Stimulated activated CD8-positive, alpha-beta memory T cell treated with anti-CD3 and anti-CD28 coated beads, Interleukin-4, amount 100 ng/mL, for 1 hour (primary cell): Measurements from ENCODE around the gene NEK4.

Experiments
- DNase-seq, 2 donors: peaks; one replicate each; pipeline ENCODE4 v3.0.0-alpha.2; 2020; ENCODE audit warnings: low read depth in 2 of 2, low spot score in 1 of 2

The NEK4 gene

DNA sequence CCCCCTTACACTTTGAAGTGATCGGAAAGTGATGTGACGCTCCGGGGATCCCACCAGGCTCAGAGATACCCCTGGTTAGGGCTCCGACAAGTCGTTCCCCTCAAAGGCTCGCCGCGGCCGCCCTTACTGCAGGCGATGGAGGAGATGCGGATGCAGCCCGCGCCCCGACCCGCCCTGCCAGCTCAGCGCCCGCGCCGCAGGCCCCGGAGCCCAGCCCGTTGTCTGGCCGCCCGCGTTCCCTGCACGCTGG, 65.4 kb downstream of the NEK4 start:
- no peak for DNase-seq

DNA sequence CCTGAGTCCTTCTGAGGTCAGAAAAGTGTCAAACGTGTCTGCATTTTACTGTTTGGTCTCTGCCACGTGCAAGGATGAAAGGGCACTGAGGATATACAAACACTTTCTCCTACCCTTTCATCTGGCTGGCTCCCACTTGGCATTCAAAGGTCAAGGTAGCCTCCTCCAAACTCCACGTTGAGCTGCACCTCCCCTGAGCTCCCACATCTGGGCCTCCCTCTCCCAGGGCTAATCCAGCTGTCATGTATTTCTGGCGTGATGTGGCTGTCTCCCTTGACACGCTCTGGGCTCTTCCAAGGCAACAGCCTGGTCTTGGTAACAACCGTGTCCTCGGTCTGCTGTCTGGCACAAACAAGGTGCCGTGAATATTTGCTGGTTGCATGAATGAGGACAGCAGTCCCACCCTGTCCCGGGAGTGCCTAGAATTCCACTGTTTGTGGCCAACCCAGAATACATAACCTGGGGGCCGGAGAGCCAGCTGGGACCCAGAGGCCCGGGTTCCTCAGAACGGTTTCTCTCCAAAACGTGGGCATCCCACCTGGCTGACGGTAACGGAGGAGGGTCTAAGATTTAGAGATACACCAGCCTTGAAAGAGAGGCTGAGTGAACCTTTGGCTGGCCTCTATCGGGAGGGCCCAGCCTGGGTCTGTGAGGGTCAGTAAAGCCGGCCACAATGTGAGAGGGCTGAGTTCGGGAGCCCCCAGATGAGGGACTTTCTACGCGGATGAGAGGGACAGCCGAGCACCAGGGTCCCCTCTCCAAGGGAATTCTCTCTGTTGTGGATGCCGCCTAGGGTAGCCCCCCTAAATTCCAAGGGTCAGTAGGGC, 65.9 kb downstream of the NEK4 start:
- DNase-seq: no peak

DNA sequence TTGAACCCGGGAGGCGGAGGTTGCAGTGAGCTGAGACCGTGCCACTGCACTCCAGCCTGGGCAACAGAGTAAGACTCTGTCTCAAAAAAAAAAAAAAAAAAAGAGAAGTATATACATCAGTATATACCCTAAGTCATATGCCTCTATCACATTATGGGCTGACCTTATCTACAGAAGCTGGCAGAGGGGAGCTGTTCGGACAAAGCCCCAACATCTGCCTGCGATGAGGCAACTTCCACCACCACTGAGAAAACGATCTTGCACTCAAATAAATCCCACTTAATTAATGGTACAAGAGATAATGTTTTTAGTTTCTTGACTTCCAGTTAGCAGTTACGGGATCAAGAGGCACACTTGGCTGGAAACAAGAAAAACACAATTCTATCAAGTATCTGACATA, 67.4 kb downstream of the NEK4 start:
- DNase-seq: no peak

DNA sequence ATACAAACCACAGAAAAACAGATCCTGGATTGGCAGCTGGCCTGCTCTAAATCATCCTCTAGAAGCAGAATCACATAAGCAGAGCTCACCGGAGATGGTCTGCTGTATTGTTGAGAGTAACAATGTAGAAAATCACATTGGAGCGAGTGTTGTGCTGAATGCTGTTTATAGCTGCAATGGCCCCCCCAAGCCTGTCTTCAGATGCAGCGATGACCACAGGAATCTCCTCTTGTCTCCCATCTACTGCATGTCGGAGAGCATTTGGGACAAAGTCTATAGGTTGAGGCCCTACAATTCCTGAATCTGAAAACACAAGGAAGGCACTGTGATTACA, 73.1 kb downstream of the NEK4 start:
- DNase-seq: no peak

DNA sequence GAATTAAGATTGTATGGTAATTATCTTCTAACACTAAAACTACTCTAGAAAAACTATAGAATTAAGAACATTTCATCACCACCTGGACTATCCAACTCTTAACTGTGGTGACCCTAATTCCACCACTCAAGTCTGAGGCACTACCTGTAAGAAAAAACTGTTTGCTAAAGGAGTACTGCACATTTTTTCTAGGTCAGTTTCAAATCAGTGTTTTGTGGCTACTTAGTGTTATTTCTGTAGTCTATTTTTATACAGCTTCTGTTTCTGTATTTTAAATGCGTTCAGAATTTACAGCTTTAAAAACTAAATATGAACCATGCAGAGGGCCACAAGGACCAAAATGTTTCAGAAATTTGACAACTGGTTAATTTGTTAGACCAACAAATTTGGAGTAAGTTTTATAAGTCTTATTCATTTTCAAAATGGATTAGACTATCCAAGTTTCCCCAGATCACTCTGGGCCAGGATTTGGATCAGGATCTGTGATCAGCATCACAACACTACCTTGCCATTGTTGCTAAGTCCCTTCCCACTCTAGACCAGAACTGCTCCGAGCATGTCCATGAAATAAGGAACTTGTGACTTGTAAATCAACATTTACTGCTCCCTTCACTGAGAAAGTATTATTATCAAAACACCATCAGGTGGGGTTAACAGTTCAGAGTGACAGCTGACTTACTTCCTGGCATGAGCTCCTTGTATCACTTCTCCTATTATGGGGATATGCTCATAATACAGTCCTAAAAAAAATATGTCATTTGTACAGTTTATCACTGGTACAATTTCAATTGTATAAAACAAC, 73.7 kb downstream of the NEK4 start:
- no peak for DNase-seq

DNA sequence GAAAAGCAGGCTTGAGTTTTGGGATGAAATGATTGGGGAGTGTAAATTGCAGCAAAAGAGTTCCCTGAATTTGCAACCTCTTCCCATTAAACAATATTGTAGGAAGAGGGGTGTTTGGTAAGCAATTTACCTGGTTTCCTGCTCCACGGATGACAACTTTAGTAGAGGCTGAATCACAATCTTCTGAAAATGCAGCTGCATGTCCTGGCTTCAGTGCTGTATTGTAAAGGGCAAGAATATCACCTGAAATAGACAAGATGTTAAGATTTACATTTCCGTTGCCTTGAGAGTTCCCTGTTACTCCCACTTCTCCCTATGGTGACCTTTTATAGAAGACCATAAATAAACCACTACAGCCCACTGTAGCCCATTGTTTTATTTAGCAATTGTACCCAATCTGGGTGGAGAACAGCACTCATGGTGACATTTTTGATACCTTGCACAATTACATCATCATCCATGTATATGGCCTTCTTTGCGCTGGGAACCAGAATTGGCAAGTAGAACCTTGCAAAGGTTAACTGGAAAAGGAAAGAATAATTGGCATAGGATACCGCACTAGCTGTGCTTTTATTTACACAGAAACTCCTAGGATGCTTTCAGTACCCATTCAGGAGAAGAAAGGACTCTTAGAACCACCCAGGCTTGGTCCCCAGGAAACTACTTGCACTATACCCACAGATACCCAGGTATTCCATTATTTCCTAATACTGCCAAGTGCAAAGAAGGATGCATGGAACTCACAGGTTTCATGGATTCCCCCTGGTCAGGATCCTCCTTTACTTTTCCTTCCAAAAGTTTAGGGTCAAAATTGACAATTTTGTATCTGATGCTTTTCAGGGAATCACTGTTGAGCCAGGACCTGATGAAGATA, 74.7 kb downstream of the NEK4 start:
- DNase-seq: no peak

DNA sequence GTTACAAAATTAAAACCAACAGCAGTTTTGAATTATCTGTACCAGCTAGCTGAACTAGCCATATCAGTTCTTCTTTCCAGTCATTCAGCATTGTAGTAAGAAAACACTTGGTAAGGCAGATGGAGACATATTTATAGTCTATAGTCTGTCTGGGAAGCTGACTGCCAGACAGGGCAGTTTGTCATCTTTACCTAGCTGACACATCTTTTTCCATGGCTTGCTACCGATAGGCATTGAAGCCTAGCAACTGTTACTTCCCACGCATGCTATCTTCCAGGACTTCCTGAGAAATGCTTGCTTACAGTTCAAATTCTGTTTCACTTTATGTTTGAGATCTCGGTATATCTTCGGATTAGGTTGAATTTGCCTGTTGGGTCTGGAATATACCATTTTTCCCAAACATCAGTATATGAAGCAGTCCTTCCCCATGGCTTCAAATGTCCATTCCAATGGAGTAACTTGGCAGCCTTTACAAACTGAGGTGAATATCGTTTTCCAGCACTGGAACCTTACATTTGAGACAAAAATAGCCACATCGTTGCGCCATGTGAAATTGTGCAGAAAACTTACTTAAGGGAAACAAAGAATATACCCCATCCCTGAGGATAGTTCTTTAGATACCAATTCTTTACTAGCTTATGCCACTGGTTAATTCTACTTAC, 76.1 kb downstream of the NEK4 start:
- no peak for DNase-seq

DNA sequence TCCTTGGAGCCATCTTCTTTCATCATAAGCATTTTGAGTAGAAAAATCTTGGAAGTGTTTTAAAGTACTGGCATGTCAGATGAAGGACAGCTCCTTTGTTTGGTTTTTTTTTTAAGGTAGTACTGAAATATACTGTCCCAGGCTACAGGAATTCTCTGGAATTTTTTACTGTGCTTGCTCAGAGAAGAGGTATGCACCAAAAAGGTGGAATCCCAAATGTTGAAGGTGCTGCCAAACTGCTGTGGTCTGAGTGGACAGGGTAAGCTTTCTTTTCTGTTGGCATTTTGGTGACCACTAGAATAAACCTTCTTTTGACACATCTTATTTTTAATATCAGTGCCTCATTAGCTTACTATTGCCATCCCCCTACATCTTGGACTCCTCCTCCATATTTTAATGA, 77.7 kb downstream of the NEK4 start:
- DNase-seq: no peak

DNA sequence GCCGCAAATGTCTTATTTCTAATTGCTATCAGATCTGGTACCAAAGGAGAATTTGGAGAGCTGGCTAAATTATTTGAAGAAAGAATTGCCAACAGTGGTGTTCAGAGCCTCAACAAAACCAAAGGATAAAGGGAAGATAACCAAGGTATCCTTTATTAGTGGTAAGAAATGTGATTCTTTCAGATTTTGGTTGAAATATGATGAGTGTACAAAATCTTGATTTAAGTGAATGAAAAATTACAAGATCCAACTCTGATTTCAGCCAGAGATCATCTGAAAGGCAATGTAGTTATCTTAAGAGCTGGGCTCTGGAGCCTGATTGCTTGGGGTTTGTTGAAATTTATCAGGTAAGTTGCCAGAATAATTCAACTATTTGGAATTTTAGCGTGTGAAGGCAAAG, 80.2 kb downstream of the NEK4 start:
- no peak for DNase-seq

DNA sequence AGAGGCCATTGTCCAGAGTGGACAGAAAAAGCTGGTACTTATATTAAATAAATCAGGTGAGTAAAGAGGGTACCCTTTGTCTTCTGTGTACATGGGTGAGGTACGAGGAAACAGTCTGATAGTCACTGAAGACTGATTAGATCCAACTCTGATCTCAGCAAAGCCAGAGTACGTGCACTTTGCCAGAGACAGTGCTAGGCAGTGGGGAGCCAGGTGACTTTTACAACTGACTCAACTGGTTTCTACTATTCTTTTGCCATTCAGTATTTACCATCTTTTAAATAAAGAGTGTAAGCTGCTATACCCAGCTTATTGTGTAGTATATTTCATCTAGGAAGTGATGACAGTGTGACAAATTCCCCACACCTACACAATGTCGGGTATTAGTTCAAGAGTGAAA, 81.6 kb downstream of the NEK4 start:
- DNase-seq: no peak

DNA sequence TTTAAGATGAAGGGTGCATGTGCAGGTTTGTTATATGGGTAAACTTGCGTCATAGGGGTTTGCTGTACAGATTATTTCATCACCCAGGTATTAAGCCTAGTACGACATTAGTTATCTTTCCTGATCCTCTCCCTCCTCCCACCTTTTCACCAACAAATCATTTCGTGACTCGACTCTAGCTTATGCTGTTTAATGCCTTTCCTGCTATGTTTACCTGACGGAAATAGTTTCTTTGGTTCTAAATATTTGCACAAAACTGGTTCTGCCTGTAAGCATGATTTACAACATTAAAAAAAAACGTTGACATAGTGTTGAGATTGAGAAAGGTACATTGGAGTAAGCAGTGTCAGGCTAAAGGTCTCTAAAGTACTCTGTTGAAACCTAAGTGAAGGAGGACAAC, 82.5 kb downstream of the NEK4 start:
- no peak for DNase-seq

DNA sequence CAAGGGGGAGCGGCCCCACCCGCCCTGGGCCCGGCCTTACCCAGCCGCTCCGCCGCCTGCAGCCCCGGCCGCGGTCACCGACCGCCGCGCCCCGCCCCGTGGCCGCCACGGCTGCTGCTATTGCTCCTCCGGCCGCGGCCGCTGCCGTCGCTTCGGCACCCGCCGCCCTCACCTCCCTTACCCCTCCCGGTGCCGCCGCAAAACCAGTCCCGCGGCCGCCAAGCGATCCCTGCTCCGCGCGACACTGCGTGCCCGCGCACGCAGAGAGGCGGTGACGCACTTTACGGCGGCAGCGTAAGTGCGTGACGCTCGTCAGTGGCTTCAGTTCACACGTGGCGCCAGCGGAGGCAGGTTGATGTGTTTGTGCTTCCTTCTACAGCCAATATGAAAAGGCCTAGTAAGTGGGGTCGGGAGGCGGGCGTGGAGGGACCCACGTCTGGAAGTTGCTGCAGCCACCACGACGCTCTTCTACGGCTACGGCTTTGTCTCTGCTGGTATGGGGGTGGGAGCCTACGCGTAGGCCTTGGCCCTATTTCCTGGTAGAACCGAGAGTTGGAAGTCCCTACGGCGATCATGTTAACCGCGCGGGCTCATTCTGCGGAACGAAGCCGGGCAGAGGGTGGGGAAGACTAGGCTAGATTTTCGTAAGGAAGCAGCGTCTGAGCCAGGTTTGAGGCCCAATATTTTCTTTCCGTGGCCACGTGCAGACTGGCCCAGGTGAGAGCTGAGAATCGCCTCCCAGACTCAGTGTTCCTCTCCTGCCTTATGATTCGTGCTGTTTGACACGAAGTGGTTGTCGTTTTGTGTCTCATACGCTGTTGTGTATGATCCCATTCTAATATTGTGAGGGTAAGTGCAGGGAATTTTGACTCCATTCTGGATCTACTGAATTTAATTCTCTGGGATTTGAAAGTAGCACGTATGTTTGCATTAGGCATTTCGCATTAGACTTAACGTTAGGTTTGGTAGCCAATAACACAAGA, 84.7 kb downstream of the NEK4 start, which contains the start of the genes GNL3 and PBRM1:
GNL3 (plus strand) TSS at position 324 of the 983 bp plus-strand sequence; CDS start at position 385, 61 bp downstream.
PBRM1 (minus strand) TSS at position 205 of the 983 bp plus-strand sequence.
- DNase-seq: peak; percentile 64 to 83

DNA sequence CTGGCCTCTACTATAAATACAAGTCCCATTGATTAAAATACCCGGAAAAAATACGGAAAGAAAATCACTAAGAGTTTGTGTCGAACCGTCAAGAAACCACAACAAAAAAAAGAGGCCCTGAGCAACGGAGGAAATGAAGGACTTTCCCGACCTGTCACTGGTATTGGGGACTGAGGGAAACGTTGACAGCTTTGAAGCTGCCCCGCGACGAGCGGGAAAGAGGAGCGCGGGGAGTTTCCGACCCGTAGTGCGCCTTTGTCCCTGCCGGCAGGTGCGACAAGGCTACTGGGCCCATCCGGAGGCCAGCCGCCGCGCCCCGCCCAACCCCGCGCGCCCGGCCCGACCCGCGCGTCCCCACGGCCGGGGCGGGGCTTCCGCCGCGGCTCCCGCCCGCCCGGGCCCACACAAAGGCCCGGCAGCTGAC, 85.4 kb downstream of the NEK4 start:
- peak; percentile 36 to 57 for DNase-seq

DNA sequence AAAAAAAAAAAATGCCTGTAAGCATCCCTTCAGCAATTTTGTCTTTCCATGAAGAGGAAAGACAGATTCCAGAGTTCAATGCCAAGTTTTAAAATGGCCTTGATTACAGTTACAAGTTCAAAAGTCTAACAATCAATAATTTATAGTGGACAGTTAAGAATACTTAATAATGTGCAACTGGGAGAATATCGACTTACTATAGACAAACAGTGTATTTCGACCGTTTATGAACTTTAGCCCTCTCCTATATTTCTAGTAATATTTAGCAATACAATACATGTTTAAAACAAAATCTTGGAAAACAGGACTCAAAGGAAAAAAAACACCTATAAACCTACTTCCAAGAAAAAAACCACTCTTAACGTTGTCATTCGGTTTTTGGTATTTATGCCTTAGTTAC, 86.6 kb downstream of the NEK4 start:
- DNase-seq: no peak

DNA sequence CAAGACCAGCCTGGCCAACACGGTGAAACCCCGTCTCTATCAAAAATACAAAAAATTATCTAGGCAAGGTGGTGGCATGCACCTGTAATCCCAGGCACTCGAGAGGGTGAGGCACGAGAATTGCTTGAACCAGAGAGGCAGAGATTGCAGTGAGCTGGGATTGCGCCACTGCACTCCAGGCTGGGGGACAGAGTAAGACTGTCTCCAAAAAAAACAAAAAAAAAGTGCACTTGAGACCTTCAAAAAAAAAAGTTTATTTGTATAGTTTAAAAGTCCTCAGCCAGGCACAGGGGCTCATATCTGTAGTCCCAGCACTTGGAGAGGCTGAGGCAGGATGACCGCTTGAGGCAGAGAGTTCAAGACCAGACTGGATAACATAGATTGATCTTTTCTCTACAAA, 87.1 kb downstream of the NEK4 start:
- DNase-seq: no peak

DNA sequence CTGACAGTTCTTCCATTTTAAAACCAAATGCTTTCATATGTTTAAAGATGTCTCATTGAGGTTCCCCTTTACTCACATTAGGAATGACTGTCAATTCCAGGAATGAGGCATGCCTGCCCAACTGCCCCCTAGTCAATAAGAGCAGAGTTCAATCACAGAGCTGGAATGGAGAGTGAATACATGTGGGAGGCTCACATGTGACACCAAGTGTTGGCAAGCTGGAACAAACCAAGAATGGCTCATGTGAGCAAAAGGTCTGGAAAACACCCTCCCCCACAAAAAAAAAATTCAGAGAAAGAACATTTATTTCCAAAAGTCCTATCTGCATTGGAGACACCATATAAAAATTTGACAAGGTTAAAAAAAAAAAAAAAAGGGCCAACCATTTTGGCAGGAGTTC, 88.7 kb downstream of the NEK4 start:
- DNase-seq: no peak

DNA sequence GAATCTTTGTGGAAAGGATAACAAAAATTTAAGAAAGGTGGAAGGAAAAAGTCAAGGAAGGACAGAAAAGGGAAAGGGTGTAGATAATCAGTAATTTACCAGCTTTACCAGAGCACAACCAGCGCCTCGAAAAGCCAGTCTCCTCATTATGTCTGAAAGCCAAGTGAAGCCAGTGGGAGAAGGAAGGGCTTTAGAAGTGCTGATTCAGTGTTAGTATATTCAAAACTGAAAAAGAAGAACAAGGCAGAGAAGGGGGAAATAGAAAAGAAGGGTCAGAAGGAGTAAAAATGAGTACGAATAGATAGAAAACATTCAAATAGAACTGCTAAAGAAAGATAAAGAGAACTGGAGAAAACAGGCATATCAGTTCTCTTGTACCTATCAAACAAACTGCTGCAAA, 89.1 kb downstream of the NEK4 start:
- no peak for DNase-seq

DNA sequence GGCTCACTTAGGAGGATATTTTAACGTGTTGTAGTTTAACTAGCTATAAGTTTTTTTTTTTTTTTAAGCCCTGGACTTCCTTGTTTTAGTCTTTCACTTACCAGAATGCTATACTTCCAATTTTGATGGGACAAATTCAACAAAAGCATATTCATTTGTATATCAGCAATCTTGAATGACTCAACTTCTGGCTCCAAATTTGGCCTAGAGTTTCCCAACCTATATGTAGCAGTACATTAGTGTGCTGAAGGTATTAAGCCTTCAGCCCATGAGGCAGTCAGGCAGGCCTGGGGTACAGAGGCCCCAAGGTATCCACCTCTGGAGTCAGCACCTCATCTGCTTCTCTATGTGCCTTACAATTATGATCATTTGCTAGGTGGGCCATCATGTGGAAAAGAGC, 90.9 kb downstream of the NEK4 start:
- DNase-seq: no peak

DNA sequence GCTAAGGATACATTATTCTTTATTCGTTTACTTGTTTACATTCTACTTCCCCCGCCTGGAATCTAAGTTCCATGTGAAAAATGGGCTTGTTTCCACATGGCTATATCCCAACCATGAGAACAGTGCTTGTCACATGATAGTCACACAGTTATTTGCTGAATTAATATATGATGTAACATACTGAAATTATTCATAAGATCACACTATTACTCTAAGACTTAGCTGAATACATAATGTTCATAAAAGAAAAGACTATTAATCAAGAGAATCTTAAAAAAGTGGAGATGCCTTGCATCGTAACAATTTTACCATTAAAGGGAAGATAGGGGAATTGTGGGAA, 91.6 kb downstream of the NEK4 start:
- DNase-seq: no peak
